NT2/D1 (cell line): ENCODE results near the gene C6orf52.

Experiments used
- DNase-seq: peaks from one replicate; pipeline ENCODE4 v3.0.0-alpha.2; 2011; ENCODE audit warnings: low read depth, low spot score
- H3K27me3 ChIP-seq: 2 replicates; pipeline ENCODE4 v1.6.0; 2011; ENCODE audit warnings: mild to moderate bottlenecking; ENCODE audit not compliant: insufficient read length, insufficient read depth
- H3K36me3 ChIP-seq: 2 replicates; pipeline ENCODE4 v1.6.1; 2011; ENCODE audit warnings: mild to moderate bottlenecking, low read length, mixed read lengths; ENCODE audit not compliant: insufficient read depth, insufficient read length
- H3K4me1 ChIP-seq: 2 replicates; pipeline ENCODE4 v1.5.1; 2011; ENCODE audit not compliant: insufficient read depth, insufficient read length
- H3K4me3 ChIP-seq: 2 replicates; pipeline ENCODE4 v1.5.1; 2011; ENCODE audit warnings: low read depth; ENCODE audit not compliant: insufficient read length
- H3K9ac ChIP-seq: 2 replicates; pipeline ENCODE4 v1.6.0; 2011; ENCODE audit warnings: low read depth; ENCODE audit not compliant: insufficient read length
- H3K9me3 ChIP-seq: 2 replicates; pipeline ENCODE4 v1.5.1; 2011; ENCODE audit warnings: mild to moderate bottlenecking, low read length; ENCODE audit not compliant: insufficient read depth
- SUZ12 ChIP-seq: IDR thresholded peaks from 2 replicates; pipeline ENCODE4 v1.6.1; 2011; ENCODE audit not compliant: insufficient read length, insufficient read depth; ENCODE audit errors: extremely low read depth
- YY1 ChIP-seq: IDR thresholded peaks from 2 replicates; pipeline ENCODE4 v1.6.1; 2011; ENCODE audit not compliant: insufficient read length, insufficient read depth
- ZNF274 ChIP-seq: IDR thresholded peaks from 2 replicates; pipeline ENCODE4 v1.6.1; 2011; ENCODE audit warnings: mild to moderate bottlenecking, low read depth, low read length

The C6orf52 gene

GRCh38 chr6:10733151-10733715 lies 38.8 kb upstream of the C6orf52 start:
- Histone ChIP-seq H3K4me3 (no peak overlapping the region), H3K36me3 (peaks cover 52% of the 10 kb centered on the region), H3K9ac (no peak overlapping the region), H3K9me3 (no peaks in the 10 kb centered on the region), H3K27me3 (no peaks in the 10 kb centered on the region), H3K4me1 (no peaks in the 10 kb centered on the region)
- no peak for DNase-seq
- no peak for TF ChIP-seq YY1
- no peak for TF ChIP-seq ZNF274
- no peak for TF ChIP-seq SUZ12

- H3K4me3 ChIP-seq, result no peak overlapping the region
- H3K4me1 ChIP-seq, result no peaks in the 10 kb centered on the region
- H3K27me3 ChIP-seq, result no peaks in the 10 kb centered on the region
- no peaks in the 10 kb centered on the region for H3K9me3 ChIP-seq
- DNase-seq, result no peak
- TF ChIP-seq YY1, result no peak
- no peak for TF ChIP-seq ZNF274
- no peak for TF ChIP-seq SUZ12
- H3K36me3 ChIP-seq, result peaks cover 75% of the 10 kb centered on the region
- no peak overlapping the region for H3K9ac ChIP-seq
These were observed 35.8 kb upstream of the C6orf52 start for GRCh38 chr6:10730254-10730653.

DNA sequence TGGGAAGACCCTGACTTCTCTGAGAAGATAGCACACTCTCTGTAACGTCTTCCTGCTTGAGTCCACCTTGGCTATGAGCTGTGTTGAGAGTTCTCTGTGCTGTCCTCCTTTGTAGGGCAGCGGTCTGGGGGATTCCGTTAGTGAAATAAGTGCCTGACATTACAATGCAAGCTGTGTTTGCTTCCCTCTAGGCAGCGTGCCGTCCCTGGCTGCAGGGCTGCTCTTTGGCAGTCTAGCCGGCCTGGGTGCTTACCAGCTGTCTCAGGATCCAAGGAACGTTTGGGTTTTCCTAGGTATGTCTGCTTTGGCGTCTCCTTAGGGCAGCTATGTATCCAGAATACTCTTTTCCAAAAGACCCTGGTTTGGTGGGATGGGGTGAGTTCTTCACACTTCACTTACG lies 31.3 kb upstream of the C6orf52 start:
- Histone ChIP-seq H3K36me3 (peaks cover 58% of the 10 kb centered on the region), H3K4me3 (no peak overlapping the region), H3K4me1 (no peaks in the 10 kb centered on the region), H3K9me3 (peaks cover 3% of the 10 kb centered on the region; the same call in 1 of the 2 replicates), H3K9ac (no peak overlapping the region), H3K27me3 (no peaks in the 10 kb centered on the region)
- DNase-seq, result no peak
- TF ChIP-seq SUZ12, result no peak
- TF ChIP-seq YY1, result no peak
- no peak for TF ChIP-seq ZNF274

GRCh38 chr6:10725044-10725443 lies 30.6 kb upstream of the C6orf52 start:
- no peaks in the 10 kb centered on the region for H3K4me1 ChIP-seq
- H3K27me3 ChIP-seq, result no peaks in the 10 kb centered on the region
- H3K9ac ChIP-seq, result no peak overlapping the region

DNA sequence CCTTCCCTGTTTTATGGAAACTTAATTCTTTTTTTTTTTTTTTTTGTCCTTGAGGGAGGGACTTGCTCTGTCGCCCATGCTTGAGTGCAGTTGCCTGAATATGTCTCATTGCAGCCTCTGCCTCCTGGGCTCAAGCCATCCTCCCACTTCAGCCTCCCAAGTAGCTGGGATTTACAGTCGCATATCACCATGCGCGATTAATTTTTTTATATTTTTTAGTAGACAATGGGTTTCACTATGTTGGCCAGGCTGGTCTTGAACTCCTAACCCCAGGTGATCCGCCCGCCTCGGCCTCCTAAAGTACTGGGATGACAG lies 29.1 kb upstream of the C6orf52 start:
- Histone ChIP-seq H3K9me3 (peaks cover 16% of the 10 kb centered on the region), H3K4me1 (no peaks in the 10 kb centered on the region), H3K4me3 (peak overlapping the region; percentile 70), H3K9ac (peak overlapping the region; percentile 71), H3K27me3 (no peaks in the 10 kb centered on the region), H3K36me3 (peaks cover 38% of the 10 kb centered on the region)
- no peak for DNase-seq
- no peak for TF ChIP-seq YY1
- no peak for TF ChIP-seq SUZ12
- no peak for TF ChIP-seq ZNF274

More at GRCh38 chr6:10725044-10725443, 30.6 kb upstream of the C6orf52 start:
- H3K4me3 ChIP-seq, result no peak overlapping the region
- H3K9me3 ChIP-seq, result peaks cover 3% of the 10 kb centered on the region; the same call in 1 of the 2 replicates
- peaks cover 52% of the 10 kb centered on the region for H3K36me3 ChIP-seq
- no peak for DNase-seq
- TF ChIP-seq ZNF274 (no peak), YY1 (no peak), SUZ12 (no peak)

DNA sequence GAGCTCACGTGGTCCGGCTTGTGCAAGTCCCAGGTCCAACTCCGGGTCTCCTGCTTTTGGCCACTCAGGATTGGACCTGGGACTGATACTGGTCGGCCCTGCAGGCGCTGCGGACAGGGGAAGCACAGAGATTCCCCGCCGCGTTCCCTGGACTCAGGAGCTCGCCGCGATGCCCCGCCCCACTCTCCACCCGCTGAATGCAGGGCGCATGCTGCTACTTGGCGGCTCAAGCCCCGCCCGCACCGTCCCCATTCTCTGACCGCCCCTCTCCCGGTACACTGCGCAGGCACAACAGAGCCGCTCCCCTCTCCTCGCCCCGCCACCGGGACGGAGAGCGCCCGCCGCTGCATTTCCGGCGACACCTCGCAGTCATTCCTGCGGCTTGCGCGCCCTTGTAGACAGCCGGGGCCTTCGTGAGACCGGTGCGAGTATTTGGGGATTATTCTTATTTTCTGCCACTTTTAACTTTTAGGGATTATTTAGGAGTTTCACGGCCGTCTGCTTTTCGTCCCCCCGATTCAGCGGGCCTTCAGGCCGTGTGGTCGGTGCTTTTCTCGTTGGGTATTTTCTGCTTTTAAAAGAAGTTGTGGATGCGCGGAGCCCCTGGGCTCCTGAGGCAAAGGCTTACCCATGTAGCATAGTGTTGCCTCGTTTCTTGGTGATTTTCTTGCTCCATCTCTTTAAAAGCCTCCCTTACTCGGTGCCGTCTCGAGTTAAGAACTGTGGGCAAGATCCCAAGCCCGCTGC lies 28.6 kb upstream of the C6orf52 start, which contains the start of gene TMEM14C:
Gene TMEM14C, plus strand, starts transcription at position 251 of the 747 bp plus-strand sequence. CDS start 1,544 bp downstream, outside the sequence.
- H3K9me3 ChIP-seq, result peaks cover 22% of the 10 kb centered on the region
- H3K27me3 ChIP-seq, result no peaks in the 10 kb centered on the region
- DNase-seq, result peak; percentile 96
- H3K9ac ChIP-seq, result peak within 1 kb of the TSS; percentile 71
- peak within 1 kb of the TSS; percentile 70 for H3K4me3 ChIP-seq
- H3K4me1 ChIP-seq, result no peaks in the 10 kb centered on the region
- no peak for TF ChIP-seq YY1
- TF ChIP-seq SUZ12, result no peak
- no peak for TF ChIP-seq ZNF274
- H3K36me3 ChIP-seq, result peaks cover 33% of the 10 kb centered on the region

GRCh38 chr6:10722570-10722819 lies 28.1 kb upstream of the C6orf52 start:
- no peaks in the 10 kb centered on the region for H3K4me1 ChIP-seq
- H3K36me3 ChIP-seq, result peaks cover 28% of the 10 kb centered on the region
- H3K27me3 ChIP-seq, result no peaks in the 10 kb centered on the region
- TF ChIP-seq SUZ12 (no peak), YY1 (no peak), ZNF274 (no peak)
- peaks cover 27% of the 10 kb centered on the region for H3K9me3 ChIP-seq
- DNase-seq, result no peak
- H3K9ac ChIP-seq, result peak overlapping the region; percentile 70
- H3K4me3 ChIP-seq, result peak overlapping the region; percentile 70
